Vagina (tissue), 2 donors: Measurements from ENCODE around the gene HBG1. TPM values are rescaled to one million over a fixed set of nuclear protein-coding genes. Genes with fewer than 3 reads are reported as not detected.

Source experiments
- DNase-seq, 2 donors: peaks; one replicate each; pipeline ENCODE4 v3.0.0-alpha.2; 2017; ENCODE audit errors: extremely low spot score in 2 of 2
- H3K27ac ChIP-seq: fragments of 200-600 bp; sonication (generic); one replicate; pipeline ENCODE4 v1.5.1; 2019
- H3K27me3 ChIP-seq: fragments of 200-600 bp; sonication (generic); one replicate; pipeline ENCODE4 v1.5.1; 2019
- H3K36me3 ChIP-seq, 2 donors: fragments of 200-600 bp; sonication (generic); one replicate each; pipeline ENCODE4 v1.5.1; 2017 to 2019
- H3K4me1 ChIP-seq: fragments of 200-600 bp; sonication (generic); one replicate; pipeline ENCODE4 v1.5.1; 2019
- H3K4me3 ChIP-seq, 2 donors: fragments of 200-600 bp; sonication (generic); 1 replicate in 1 of 2; 2 replicates in 1 of 2; pipeline ENCODE4 v1.5.1; 2016 to 2019
- H3K9me3 ChIP-seq: fragments of 200-600 bp; sonication (generic); one replicate; pipeline ENCODE4 v1.5.1; 2019
- CTCF ChIP-seq, 3 experiments: fragments of 450-650 bp in 2 of 3; fragments of 200-600 bp in 1 of 3; sonication (generic) in 1 of 3; IDR thresholded peaks; one replicate each; pipeline ENCODE4 v1.5.1; 2017 to 2019; ENCODE audit warnings: antibody characterized with exemption in 3 of 3, mild to moderate bottlenecking in 2 of 3, moderate library complexity in 2 of 3
- POLR2A ChIP-seq, 2 donors: fragments of 450-650 bp; IDR thresholded peaks; one replicate each; pipeline ENCODE4 v1.6.1; 2017; ENCODE audit warnings: antibody characterized with exemption in 2 of 2, mild to moderate bottlenecking in 2 of 2, moderate library complexity in 2 of 2
- POLR2AphosphoS5 ChIP-seq, 2 donors: sonication (generic); formaldehyde crosslinking; IDR thresholded peaks; one replicate each; pipeline ENCODE4 v1.9.0; 2017; ENCODE audit warnings: antibody characterized with exemption in 2 of 2, mild to moderate bottlenecking in 2 of 2, low read depth in 1 of 2; ENCODE audit not compliant: insufficient read depth in 1 of 2
- intact Hi-C: fragments of 100-400 bp; cut with DNase I; formaldehyde crosslinking; loops from one replicate; pipeline ENCODE4 v1.15.1; 2023
- total RNA-seq: library from RNA; depleted of rRNA; stranded (reverse); fragments of >200 nt; gene quantifications from one replicate; pipeline ENCODE4 v1.2.3, GENCODE V29; 2016

The HBG1 gene
- total RNA-seq, 1 donor from 2014 or later, result not detected

- Histone ChIP-seq H3K4me1 (no peaks in the 10 kb centered on the region), H3K27me3 (no peaks in the 10 kb centered on the region), H3K9me3 (no peaks in the 10 kb centered on the region), H3K36me3 (no peaks in the 10 kb centered on the region), H3K4me3 (no peak overlapping the region), H3K27ac (no peak overlapping the region)
- DNase-seq, result no peak
- intact Hi-C loops, result no loop called here
- no peak for TF ChIP-seq POLR2A (IDR thresholded peaks at IDR 0.05)
- no peak for TF ChIP-seq CTCF (IDR thresholded peaks at IDR 0.05)
- TF ChIP-seq POLR2AphosphoS5 (IDR thresholded peaks at IDR 0.05; ENCODE audit: insufficient read depth in 1 of 2, low read depth in 1 of 2), result no peak
Measured at GRCh38 chr11:5245155-5245554, 4.5 kb downstream of the HBG1 start.

- intact Hi-C loops, result no loop called here
Measured at GRCh38 chr11:5243816-5244180, 5.9 kb downstream of the HBG1 start.

DNA sequence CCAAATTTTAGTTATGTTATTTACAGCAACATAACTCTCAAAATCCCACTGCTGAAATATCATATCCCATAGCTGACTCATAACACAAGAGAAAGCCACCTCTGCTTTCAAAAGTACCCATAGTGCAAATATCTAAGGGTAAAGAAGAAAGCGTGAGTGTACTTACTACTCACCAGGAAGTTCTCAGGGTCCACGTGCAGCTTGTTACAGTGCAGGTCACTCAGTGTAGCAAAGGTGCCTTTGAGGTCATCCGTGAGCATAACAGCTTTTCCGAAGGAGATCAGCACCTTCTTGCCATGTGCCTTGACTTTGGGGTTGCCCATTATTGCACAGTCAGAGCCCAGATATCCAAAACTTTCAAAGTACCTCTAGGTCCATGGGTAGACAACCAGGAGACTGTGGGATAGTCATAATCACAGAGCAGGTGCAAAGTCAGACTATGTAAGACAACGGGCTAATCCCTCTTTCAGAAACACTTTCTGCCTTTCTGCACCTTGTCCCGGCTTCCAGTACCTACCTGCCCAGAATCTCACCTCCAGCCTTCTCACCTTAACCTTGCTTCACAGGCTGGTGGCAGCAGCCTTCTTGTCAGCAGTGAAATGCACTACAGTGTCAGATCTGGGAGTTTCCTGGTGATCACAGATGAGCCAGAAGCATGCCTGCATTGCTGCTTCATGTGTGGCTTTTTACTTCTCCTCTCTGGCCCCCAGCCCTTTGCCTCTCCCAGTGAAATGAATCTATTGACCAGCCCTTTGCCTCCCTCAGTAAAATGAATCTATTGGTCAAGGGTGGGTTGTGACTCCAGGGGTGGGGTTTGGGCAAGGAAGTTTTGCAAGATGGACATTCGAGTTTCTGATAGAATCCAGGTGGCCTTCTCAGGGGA, 6.5 kb downstream of the HBG1 start:
- Histone ChIP-seq H3K27ac (no peak overlapping the region), H3K4me3 (no peak overlapping the region), H3K36me3 (no peaks in the 10 kb centered on the region), H3K27me3 (no peaks in the 10 kb centered on the region), H3K4me1 (no peaks in the 10 kb centered on the region), H3K9me3 (no peaks in the 10 kb centered on the region)
- no peak for TF ChIP-seq POLR2A (IDR thresholded peaks at IDR 0.05)
- no peak for TF ChIP-seq POLR2AphosphoS5 (IDR thresholded peaks at IDR 0.05; ENCODE audit: insufficient read depth in 1 of 2, low read depth in 1 of 2)
- no peak for TF ChIP-seq CTCF (IDR thresholded peaks at IDR 0.05)
- no peak for DNase-seq
- intact Hi-C loops, result no loop called here

More at GRCh38 chr11:5243816-5244180, 5.9 kb downstream of the HBG1 start:
- no peak for DNase-seq
- Histone ChIP-seq H3K9me3 (no peaks in the 10 kb centered on the region), H3K27me3 (no peaks in the 10 kb centered on the region), H3K27ac (no peak overlapping the region), H3K4me1 (no peaks in the 10 kb centered on the region), H3K4me3 (no peak overlapping the region), H3K36me3 (no peaks in the 10 kb centered on the region)
- no peak for TF ChIP-seq POLR2A (IDR thresholded peaks at IDR 0.05)
- TF ChIP-seq CTCF (IDR thresholded peaks at IDR 0.05), result no peak
- no peak for TF ChIP-seq POLR2AphosphoS5 (IDR thresholded peaks at IDR 0.05; ENCODE audit: insufficient read depth in 1 of 2, low read depth in 1 of 2)

- intact Hi-C loops, result no loop called here
- TF ChIP-seq POLR2A (IDR thresholded peaks at IDR 0.05) (no peak), CTCF (IDR thresholded peaks at IDR 0.05) (no peak), POLR2AphosphoS5 (IDR thresholded peaks at IDR 0.05; ENCODE audit: insufficient read depth in 1 of 2, low read depth in 1 of 2) (no peak)
- H3K4me3 ChIP-seq, result no peak overlapping the region
- no peak for DNase-seq
- H3K36me3 ChIP-seq, result no peaks in the 10 kb centered on the region
- H3K4me1 ChIP-seq, result no peaks in the 10 kb centered on the region
- H3K9me3 ChIP-seq, result no peaks in the 10 kb centered on the region
- H3K27ac ChIP-seq, result no peak overlapping the region
- no peaks in the 10 kb centered on the region for H3K27me3 ChIP-seq
Measured at GRCh38 chr11:5242208-5242607, 7.4 kb downstream of the HBG1 start.

DNA sequence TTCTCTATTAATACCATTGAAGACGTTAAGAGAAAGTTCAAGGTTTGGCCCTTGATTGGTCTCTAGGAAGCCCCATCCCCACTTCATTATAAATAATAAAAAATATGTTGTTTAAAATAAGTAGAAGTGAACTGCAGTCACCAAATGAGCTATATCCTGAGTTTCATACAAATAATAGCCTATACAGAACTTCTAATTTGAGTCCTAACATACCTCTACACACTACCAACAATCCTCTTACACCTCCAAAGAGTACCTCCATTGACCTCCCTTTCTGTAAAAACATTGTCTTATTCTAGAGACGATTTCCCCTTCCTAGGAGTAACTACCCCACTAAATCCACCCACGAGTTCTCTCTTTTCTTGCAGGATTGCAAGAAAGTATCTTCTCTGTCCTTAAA, 8.2 kb downstream of the HBG1 start:
- H3K9me3 ChIP-seq, result no peaks in the 10 kb centered on the region
- TF ChIP-seq CTCF (IDR thresholded peaks at IDR 0.05) (no peak), POLR2AphosphoS5 (IDR thresholded peaks at IDR 0.05; ENCODE audit: insufficient read depth in 1 of 2, low read depth in 1 of 2) (no peak), POLR2A (IDR thresholded peaks at IDR 0.05) (no peak)
- no peak overlapping the region for H3K27ac ChIP-seq
- H3K36me3 ChIP-seq, result no peaks in the 10 kb centered on the region
- H3K4me3 ChIP-seq, result no peak overlapping the region
- H3K4me1 ChIP-seq, result no peaks in the 10 kb centered on the region
- H3K27me3 ChIP-seq, result no peaks in the 10 kb centered on the region
- intact Hi-C loops, result no loop called here
- DNase-seq, result no peak
